ENCODE data around the gene C9orf40.

C9orf40 gene, protein sequence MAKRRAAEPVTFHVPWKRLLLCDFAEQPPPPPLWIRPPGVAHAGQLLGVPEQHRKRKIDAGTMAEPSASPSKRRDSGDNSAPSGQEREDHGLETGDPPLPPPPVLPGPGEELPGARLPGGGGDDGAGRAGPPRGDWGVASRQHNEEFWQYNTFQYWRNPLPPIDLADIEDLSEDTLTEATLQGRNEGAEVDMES

DNA sequence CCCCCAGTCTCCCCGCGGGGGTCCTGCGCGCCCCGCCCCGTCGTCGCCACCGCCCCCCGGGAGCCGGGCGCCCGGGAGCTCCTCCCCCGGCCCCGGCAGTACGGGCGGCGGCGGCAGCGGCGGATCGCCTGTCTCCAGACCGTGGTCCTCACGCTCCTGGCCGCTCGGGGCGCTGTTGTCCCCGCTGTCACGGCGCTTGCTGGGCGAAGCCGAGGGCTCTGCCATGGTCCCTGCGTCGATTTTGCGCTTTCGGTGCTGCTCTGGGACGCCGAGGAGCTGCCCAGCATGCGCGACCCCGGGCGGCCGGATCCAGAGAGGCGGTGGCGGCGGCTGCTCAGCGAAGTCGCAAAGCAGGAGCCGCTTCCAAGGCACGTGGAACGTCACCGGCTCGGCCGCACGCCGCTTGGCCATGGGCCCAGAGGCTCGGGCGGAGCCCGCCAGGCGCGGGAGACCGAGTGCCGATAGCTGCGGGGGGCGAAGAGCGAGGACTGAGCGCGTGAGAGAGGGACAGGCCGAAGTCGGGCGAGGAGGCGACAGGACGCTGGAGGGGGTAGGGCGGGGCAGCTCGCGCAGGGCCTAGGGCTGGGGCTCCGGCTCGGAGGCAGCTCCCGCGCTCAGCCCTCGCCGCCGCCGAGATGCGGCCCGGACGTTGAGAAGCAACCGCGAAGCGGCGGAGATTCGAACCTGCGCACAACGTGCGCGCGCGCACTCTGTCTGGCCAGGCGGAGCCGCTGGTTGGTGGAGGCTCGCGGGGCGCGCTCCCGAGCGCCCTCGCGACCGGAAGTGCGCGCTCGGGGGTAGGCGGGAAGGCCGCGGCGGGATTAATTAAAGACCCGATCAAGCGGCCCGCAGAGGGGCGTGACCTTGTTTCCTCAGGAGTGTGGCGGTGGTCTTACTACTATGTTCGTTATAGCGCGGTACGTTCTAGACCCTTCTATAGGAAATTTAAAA is at the start of gene C9orf40:
C9orf40 (minus strand) TSS at position 712 of the 951 bp plus-strand sequence; CDS start at position 411, 301 bp downstream.
- CTCF ChIA-PET, result interaction anchor here (0.6 to 4.3 kb wide), 36 partner anchors 9 to 229 kb away, joined by 3 to 28 read pairs (median 4); partner anchors contain the start of genes CARNMT1, NMRK1 and OSTF1
- POLR2A ChIA-PET, result interaction anchor here (0.7 to 1.5 kb wide), 4 partner anchors 9 to 136 kb away, joined by 3 to 6 read pairs (median 3); partner anchors contain the start of genes NMRK1 and OSTF1
- peak; percentile 88 for DNase-seq (ENCODE audit: extremely low spot score)
- TF ChIP-seq, protein P1, sequence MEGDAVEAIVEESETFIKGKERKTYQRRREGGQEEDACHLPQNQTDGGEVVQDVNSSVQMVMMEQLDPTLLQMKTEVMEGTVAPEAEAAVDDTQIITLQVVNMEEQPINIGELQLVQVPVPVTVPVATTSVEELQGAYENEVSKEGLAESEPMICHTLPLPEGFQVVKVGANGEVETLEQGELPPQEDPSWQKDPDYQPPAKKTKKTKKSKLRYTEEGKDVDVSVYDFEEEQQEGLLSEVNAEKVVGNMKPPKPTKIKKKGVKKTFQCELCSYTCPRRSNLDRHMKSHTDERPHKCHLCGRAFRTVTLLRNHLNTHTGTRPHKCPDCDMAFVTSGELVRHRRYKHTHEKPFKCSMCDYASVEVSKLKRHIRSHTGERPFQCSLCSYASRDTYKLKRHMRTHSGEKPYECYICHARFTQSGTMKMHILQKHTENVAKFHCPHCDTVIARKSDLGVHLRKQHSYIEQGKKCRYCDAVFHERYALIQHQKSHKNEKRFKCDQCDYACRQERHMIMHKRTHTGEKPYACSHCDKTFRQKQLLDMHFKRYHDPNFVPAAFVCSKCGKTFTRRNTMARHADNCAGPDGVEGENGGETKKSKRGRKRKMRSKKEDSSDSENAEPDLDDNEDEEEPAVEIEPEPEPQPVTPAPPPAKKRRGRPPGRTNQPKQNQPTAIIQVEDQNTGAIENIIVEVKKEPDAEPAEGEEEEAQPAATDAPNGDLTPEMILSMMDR (IDR thresholded peaks at IDR 0.05; ENCODE audit: control extremely low read depth, extremely low read depth, low read depth, missing control alignments), result peak; percentile 90

DNA sequence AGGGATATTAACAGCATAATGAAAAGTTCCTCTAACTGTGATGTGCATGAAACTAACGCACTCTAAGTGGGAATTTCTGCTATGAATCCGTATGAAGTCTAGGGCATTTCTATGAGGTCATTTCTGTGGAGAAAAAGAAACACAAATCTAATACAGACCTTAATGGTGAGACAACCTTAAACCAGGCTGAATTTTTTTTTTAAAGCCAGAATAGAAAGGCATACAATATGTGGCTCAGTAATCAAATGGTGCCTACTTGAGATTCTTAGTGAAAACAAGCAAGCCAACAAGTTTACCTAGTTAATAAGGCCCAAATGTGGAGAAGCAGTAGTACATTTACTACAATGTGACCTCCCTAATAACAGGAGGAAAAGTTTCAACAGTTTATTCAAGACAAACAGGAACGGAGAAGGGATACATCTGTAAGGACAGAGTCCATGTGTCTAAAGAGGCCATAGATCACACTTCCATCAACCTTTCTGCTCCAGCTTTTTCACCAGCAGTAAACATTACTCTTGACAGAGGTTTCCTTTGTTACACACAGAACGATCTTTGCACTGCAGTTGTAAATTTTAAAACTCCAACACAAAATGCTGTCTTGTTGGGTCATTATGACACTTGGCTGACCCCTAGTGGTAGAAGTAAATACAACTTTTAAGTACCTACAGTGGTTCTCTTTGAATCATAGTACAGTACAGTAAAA is 49.2 kb upstream of the C9orf40 start:
- TF ChIP-seq, protein P1 (IDR thresholded peaks at IDR 0.05; ENCODE audit: control extremely low read depth, extremely low read depth, low read depth, missing control alignments), result peak; percentile 51
- CTCF ChIA-PET, result interaction anchor here (0.6 to 14.0 kb wide), 12 partner anchors 9 to 227 kb away, joined by 3 to 166 read pairs (median 4); partner anchors contain the start of gene CARNMT1
- POLR2A ChIA-PET, result no interaction called here
- DNase-seq (ENCODE audit: extremely low spot score), result peak; percentile 35

DNA sequence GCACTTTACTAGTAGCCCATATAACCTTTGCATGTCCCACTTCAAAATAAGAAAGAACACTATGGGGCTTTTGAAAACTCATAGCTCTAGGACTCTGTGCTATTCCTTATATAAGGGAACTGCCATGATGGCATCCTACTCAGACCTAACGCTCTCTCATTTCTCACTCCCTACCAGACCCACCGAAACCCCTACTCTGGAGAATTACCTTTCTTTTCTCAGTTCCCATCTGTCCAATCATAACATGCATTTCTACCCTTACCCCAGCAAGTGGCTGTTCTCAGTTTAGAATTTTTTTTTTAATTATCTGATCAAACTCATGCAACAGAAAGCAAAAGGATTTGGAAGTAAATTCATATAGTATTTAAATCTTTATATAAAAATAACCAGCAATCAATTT is 48.1 kb upstream of the C9orf40 start:
- ChIA-PET CTCF (interaction anchor here (0.8 to 14.0 kb wide), 7 partner anchors 10 to 226 kb away, joined by 3 to 166 read pairs (median 7); partner anchors contain the start of gene CARNMT1), POLR2A (no interaction called here)
- TF ChIP-seq, protein P1 (IDR thresholded peaks at IDR 0.05; ENCODE audit: control extremely low read depth, extremely low read depth, low read depth, missing control alignments), result no peak
- DNase-seq (ENCODE audit: extremely low spot score), result no peak

DNA sequence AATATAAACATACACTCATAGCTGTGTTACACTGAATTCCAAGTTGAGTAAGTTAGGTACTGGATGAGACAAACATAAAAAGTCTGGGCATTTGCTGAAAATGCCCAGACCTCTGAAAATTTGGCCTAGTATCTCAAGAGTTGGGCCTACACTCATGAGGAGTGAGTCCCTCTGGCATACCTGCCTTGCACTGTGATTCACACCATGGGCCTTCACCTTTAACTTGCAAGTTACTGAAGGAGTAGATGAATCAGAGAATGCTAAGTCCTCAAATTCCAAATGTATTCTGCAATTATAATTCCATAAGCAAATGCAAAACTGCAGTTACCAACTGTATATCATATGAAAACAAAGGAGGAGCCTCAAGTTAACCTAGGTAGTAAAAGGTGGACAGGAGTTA is 32.3 kb upstream of the C9orf40 start:
- no peak for DNase-seq (ENCODE audit: extremely low spot score)
- POLR2A ChIA-PET, result no interaction called here
- CTCF ChIA-PET, result interaction anchor here (2.2 kb wide), 1 partner anchor 208 kb away, joined by 7 read pairs; no protein-coding TSS in a partner anchor
- TF ChIP-seq, protein P1 (IDR thresholded peaks at IDR 0.05; ENCODE audit: control extremely low read depth, extremely low read depth, low read depth, missing control alignments), result no peak

DNA sequence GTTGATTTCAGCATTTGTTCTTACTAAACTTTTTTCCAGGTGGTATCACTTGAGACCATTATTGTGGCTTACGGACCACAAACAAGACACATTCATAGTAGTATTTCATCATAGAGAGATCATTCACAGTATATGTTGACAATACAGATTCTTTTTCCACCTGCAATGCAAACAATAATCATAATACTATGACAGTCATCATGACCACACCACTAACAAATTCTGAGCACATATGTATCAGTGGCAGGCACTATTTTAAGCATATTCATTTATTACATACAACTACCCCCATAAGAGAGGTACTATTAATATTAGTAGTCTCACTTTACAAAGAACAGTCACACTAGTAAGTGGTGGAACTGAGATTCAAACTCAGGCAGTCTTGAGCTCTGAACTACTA is 31.0 kb upstream of the C9orf40 start:
- POLR2A ChIA-PET, result no interaction called here
- TF ChIP-seq, protein P1 (IDR thresholded peaks at IDR 0.05; ENCODE audit: control extremely low read depth, extremely low read depth, low read depth, missing control alignments), result no peak
- CTCF ChIA-PET, result no interaction called here

DNA sequence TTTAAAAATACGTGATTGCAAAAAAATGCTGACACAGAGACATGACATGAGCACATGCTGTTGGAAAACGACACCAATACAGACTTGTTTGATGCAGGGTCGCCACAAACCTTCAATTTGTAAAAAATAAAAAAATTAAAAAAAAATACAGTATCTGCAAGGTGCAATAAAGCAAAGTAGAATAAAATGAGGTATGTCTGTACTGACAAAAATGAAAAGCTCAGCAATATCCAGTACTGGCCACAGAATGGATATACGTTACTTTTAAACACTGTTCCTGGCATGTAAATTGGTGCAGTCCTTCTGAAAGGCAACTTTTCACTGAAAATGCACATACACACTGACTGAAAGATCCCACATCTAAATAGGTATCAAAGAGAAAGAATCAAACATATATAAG is 27.1 kb upstream of the C9orf40 start:
- ChIA-PET POLR2A (no interaction called here), CTCF (interaction anchor here (1.2 to 2.3 kb wide), 3 partner anchors 14 to 163 kb away, joined by 3 to 7 read pairs (median 7); no protein-coding TSS in a partner anchor)
- no peak for DNase-seq (ENCODE audit: extremely low spot score)
- TF ChIP-seq, protein P1 (IDR thresholded peaks at IDR 0.05; ENCODE audit: control extremely low read depth, extremely low read depth, low read depth, missing control alignments), result no peak

More for the DNA sequence above, 31.0 kb upstream of the C9orf40 start:
- no peak for DNase-seq (ENCODE audit: extremely low spot score)
